IPS-15b (cell line): Measurements from ENCODE around the gene PLCD1.

Experiments
- H3K27me3 ChIP-seq: one replicate; pipeline ENCODE4 v1.6.1; 2013; ENCODE audit warnings: low read length; ENCODE audit not compliant: control insufficient read depth, insufficient read depth
- H3K36me3 ChIP-seq: one replicate; pipeline ENCODE4 v1.6.1; 2013; ENCODE audit warnings: low read length; ENCODE audit not compliant: control insufficient read depth, insufficient read depth
- H3K4me1 ChIP-seq: one replicate; pipeline ENCODE4 v1.6.1; 2013; ENCODE audit warnings: mild to moderate bottlenecking, low read length; ENCODE audit not compliant: control insufficient read depth, insufficient read depth
- H3K4me3 ChIP-seq: one replicate; pipeline ENCODE4 v1.5.1; 2013; ENCODE audit warnings: low read depth, low read length
- H3K9ac ChIP-seq: one replicate; pipeline ENCODE4 v1.6.1; 2013; ENCODE audit warnings: low read depth, mild to moderate bottlenecking, low read length
- H3K9me3 ChIP-seq: one replicate; pipeline ENCODE4 v1.6.1; 2013; ENCODE audit warnings: mild to moderate bottlenecking, low read length; ENCODE audit not compliant: control insufficient read depth, insufficient read depth

The PLCD1 gene

DNA sequence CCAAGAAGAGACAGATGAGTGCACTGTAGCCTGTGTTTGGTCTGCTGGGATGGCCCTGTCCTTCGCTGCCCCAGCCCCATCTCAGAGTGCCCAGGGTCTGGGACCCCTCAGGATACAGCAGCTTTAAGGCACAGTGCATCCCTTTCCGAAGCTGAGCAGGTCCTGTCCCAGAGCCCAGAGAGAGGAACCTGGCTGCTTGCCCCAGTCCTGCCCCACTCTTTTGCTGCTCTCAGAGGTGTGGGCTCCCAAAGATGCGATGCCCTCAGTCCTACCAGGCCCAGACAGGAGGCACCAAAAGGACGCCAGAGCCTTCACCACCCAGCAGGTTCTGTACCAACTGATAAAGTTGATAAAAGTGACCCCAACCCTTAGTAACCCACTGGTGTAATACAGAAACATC, 8.2 kb downstream of the PLCD1 start:
- H3K9ac ChIP-seq, result no peak overlapping the region
- no peak overlapping the region for H3K4me3 ChIP-seq
- H3K9me3 ChIP-seq, result no peaks in the 10 kb centered on the region
- H3K27me3 ChIP-seq, result peaks cover 13% of the 10 kb centered on the region
- peaks cover 3% of the 10 kb centered on the region for H3K4me1 ChIP-seq
- peaks cover 7% of the 10 kb centered on the region for H3K36me3 ChIP-seq

DNA sequence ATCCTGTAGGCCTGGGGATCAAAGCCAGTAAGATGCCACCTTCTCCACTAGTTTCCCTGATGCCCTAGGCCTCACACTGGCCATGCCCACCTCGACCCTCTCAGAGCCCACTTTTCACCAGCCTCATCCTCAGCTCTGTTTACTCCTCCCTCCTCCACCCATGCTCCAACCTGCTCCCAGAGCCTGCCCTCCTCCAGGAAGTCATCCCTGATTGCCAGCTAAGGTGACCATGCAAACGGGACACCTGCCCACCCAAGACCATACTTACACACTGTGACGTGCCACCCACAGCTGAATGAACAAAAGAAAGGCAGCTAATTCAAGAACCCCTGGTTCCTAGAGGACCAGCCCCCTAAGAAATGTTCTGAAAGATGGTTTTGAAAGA, 9.1 kb downstream of the PLCD1 start:
- no peaks in the 10 kb centered on the region for H3K4me1 ChIP-seq
- peaks cover 5% of the 10 kb centered on the region for H3K27me3 ChIP-seq
- peaks cover 9% of the 10 kb centered on the region for H3K36me3 ChIP-seq
- H3K9me3 ChIP-seq, result no peaks in the 10 kb centered on the region
- no peak overlapping the region for H3K4me3 ChIP-seq
- H3K9ac ChIP-seq, result no peak overlapping the region

DNA sequence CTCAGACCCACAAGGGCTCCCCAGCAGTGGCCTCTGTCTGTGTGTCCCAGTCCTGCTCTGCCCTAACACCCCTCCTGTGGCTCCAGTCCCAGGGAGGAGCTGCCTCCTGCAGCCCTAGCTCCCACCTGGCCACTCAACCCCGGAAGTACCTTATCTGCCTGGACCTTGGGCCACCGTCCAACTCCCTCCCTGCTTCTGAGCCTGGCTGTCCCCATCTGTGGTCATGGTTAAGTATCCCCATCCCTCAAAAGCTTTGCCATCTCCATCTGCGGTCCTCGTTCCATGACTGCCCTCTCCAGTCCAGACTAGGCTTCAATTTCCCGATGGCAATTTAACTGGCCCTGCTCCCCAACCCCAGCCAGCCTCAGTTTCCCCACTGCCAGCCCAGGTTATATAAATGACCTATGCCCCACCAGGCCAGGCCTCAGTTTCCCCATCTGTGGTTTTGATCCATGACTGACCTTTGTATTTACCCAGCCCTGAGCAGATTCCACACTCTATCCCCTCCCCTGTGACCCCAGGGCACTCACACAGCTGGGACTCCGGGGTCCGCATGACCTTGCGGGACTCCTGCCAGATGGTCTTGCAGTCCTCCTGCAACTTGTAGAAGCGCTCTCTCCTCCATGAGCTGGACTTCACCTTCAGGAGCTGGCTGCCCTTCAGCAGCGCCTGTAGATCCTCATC, 9.6 kb downstream of the PLCD1 start:
- Histone ChIP-seq H3K4me3 (no peak overlapping the region), H3K4me1 (no peaks in the 10 kb centered on the region), H3K9ac (no peak overlapping the region), H3K36me3 (peaks cover 9% of the 10 kb centered on the region), H3K27me3 (peaks cover 5% of the 10 kb centered on the region), H3K9me3 (no peaks in the 10 kb centered on the region)

DNA sequence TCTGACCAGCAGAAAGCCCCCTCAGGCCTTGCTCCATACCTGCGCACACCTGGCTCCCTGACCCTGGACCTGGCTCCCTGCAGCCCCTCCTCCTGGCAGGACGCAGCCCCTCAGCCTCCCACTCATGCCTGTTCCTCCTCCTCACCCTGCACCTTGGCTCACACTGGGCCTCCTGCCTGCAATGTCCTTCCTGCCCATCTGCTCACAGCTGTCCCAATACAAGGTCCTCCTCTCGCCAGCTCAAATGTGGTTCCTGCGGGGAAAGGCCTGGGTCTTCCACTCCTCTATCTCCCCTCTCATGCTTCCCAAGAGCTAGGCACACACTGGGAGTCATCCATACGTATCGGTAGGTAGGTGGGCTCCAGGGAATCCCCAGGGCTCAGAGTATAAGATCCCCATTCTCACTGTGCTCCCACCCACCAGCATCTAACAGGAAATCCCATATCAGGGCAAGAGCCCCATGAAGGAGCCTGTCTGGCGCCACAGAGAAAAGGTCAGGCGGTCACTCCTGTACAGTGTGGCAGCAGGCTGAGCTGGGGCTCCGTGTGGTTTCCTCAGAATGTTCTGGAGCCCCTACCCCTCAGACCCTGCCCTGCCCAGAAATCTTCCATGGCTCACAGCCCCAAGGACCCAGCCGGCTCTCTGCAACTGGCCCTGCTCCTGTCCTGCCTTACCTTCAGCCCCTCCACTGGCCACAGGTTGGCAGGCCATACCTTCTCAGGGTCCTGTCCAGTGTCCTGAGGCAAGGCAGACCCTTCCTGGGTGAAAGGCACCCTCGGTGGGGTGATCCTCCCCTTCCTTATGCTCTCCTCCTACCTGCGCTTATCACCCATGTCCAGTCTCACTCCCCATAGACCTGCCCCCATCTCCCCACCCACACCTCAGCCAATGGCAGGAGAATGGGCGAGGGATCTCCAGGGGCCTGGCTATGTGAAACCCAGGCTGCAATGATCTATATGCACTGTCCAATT, 10.9 kb downstream of the PLCD1 start:
- Histone ChIP-seq H3K36me3 (peaks cover 9% of the 10 kb centered on the region), H3K9me3 (no peaks in the 10 kb centered on the region), H3K4me1 (no peaks in the 10 kb centered on the region), H3K4me3 (no peak overlapping the region), H3K27me3 (peaks cover 3% of the 10 kb centered on the region), H3K9ac (no peak overlapping the region)

DNA sequence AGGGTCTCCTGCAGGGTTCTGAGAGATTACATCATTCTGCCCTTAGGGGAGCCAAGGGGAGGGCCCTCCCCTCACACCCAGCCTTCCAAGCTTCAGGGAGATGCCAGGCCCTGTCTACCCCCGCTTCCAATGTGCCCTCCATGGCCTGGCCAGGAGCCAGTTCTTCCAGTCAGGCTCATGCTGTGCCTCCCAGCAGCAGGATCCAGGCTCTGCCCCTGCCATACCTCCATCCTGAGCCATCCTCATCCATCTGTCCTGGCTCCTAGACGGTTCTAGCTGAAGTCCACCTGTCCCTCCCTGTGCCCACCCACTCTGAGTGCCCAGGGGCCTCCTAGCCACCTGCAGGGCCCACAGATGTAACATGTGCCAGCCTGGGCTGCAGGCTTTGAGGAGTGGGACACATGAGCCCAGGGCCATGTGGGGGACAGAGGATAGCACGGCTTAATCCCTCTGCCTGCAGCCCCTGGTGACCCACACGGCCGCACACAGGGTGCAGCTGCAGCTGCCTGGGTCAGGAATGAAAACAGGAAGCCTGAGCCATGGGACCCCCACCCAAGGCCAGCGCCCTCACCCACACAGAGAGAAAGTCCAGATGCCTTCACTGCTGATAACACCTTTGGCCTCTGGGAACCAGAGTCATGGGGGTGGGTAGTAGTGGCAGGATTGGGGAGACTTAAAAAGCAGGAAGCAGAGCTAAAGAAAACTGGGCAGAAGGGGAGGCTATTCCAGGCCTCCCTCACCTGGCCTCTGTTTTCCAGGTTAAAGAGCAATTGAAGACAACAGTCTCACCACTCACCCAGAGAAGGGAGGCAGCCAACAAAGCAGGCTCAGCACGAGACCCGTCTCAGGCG, 11.8 kb downstream of the PLCD1 start:
- H3K4me3 ChIP-seq, result no peak overlapping the region
- no peaks in the 10 kb centered on the region for H3K4me1 ChIP-seq
- H3K9ac ChIP-seq, result no peak overlapping the region
- peaks cover 9% of the 10 kb centered on the region for H3K36me3 ChIP-seq
- H3K27me3 ChIP-seq, result no peaks in the 10 kb centered on the region
- no peaks in the 10 kb centered on the region for H3K9me3 ChIP-seq

DNA sequence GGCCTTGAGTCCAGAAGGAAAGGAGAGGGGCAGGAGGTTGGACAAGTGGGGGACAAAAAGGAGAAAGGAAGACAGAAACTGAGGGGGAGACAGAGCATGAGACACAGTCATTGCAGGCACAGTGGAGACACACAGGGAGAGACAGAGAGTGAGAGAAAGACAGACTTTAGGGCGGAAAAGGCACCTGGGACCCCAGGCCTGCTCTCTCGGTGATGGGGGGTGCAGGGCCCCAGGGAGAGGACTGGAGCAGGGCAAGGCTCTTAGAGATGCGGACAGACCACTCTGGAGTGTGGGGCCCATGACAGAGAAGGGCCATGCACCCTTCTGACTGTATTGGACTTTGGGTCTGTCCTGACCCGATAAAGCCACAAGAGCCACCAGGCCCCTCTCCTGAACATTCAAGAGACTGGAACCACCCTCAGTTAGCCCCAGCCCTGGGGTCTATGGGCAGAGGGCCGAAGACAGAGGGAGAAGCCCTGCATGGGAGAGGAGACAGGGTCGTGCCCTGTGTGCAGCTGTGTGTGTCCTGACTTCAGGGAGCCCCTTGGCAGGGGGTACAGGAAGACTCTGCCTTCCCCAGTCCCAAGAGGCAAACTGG, 12.5 kb downstream of the PLCD1 start:
- Histone ChIP-seq H3K4me1 (no peaks in the 10 kb centered on the region), H3K36me3 (peaks cover 9% of the 10 kb centered on the region), H3K9me3 (no peaks in the 10 kb centered on the region), H3K9ac (no peak overlapping the region), H3K27me3 (no peaks in the 10 kb centered on the region), H3K4me3 (no peak overlapping the region)

DNA sequence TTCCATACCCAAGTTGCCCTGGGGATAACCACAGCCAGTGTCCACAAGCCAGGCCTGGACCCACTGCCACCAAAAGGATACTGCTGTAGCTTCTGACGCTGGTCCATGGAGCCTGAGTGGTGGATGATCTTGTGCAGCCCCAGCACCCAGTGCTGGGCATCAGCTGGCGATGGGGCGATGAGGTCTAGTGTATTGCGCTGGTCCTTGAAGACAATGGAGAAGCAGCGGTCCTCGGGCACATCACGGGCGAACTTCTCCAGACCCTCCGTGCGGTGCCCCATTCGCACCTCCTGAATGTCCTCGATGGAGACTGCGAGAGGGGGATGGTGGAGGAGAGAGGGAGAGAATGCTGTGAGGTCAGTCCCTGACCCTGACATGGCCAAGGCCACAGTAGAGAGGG, 13.0 kb downstream of the PLCD1 start:
- Histone ChIP-seq H3K27me3 (no peaks in the 10 kb centered on the region), H3K4me3 (no peak overlapping the region), H3K4me1 (no peaks in the 10 kb centered on the region), H3K36me3 (peaks cover 11% of the 10 kb centered on the region), H3K9ac (no peak overlapping the region), H3K9me3 (no peaks in the 10 kb centered on the region)

DNA sequence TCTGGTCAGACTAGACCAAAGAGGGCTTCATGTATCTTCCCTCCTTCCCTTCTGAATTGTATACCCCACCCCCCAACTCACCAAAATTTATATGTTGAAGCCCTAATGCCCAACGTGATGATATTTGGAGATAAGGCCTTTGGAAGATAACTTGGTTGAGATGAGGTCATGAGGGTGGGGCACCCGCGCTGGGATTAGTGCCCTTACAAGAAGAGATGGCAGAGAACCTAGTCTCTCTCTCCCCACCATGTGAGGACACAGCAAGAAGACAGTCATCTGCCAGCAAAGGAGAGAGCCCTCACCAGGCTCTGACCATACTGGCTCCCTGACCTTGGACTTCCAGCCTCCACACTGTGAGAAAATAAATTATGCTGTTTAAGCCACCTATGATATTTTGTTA, 13.5 kb downstream of the PLCD1 start:
- Histone ChIP-seq H3K36me3 (peaks cover 14% of the 10 kb centered on the region), H3K9ac (no peak overlapping the region), H3K4me1 (no peaks in the 10 kb centered on the region), H3K9me3 (no peaks in the 10 kb centered on the region), H3K27me3 (no peaks in the 10 kb centered on the region), H3K4me3 (no peak overlapping the region)

DNA sequence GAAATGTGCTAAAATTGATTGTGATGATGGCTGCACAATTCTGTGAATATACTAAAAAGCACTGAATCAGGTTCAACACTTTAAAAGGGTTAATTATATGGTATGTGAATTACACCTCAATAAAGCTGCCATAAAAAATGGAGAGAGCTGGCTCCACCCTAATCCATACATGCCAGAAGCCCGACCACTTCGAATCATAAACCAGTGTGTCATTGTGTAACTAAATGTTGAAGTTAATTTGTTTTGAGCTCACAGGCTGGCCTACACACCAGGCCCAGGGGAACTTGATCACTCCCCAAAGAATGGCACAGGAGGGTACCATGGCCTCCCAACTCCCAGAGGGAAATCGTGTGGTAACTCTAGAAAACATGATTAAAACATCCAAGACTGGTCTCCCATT, 14.0 kb downstream of the PLCD1 start:
- no peak overlapping the region for H3K9ac ChIP-seq
- no peaks in the 10 kb centered on the region for H3K4me1 ChIP-seq
- no peaks in the 10 kb centered on the region for H3K27me3 ChIP-seq
- no peaks in the 10 kb centered on the region for H3K9me3 ChIP-seq
- H3K36me3 ChIP-seq, result peaks cover 15% of the 10 kb centered on the region
- H3K4me3 ChIP-seq, result no peak overlapping the region

DNA sequence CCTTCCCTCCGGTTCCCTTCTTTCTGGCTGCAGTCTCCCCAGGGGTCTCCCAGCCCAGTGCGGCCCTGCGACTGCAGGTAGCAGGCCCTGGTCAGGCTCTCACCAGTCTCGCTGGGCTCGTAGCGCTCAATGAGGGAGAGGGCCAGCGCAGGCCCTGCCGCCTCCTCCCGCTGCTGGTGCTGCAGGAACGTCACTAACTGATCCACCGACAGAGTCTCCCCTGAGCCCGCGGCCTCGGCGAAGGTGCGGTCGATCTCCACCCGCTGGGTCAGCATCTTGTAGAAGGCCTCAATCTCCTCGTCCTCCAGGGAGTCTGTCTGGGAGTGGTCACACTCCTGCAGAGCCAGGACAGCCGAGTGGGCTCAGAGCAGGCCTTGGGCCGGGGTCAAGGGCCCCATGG, 18.3 kb downstream of the PLCD1 start:
- Histone ChIP-seq H3K9me3 (no peaks in the 10 kb centered on the region), H3K9ac (no peak overlapping the region), H3K27me3 (no peaks in the 10 kb centered on the region), H3K4me1 (no peaks in the 10 kb centered on the region), H3K4me3 (no peak overlapping the region), H3K36me3 (peaks cover 27% of the 10 kb centered on the region)

DNA sequence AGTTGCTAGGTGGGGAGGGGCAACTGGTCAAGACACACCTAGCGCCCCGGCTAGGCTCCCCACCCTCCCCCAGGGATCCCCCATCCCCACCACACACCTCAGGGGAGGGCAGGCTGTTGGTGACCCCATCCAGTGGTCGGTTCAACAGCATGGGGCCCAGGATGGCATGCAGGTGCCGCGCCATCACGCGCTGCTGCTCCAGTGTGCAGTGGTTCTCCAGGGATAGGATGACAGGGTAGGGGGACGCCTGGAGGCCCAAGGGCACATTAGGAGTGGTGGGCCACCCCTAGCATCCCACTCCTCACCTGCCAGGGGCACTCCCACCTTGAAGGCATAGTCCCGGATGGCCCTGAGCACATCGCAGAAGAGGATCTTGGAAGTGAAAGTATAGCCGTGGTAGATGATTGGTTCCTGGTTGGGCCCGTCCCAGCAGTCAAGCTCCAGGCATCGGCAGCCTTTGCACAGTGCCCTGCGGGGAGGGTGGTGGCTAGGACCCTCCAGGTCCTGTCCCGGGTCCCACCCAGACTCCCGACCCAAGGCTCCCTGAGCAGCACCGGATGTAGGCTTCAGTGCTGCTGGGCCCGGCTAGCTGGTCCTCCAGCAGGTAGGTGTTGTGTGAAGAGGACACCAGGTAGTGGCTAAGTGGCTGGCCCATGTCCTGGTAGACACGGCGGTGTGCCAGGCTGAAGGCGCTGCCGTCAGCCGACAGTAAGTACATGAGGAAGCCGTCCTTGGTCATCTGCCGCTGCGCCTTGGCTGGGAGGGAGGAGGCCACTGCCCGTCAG, 19.4 kb downstream of the PLCD1 start:
- no peaks in the 10 kb centered on the region for H3K4me1 ChIP-seq
- H3K9ac ChIP-seq, result no peak overlapping the region
- no peaks in the 10 kb centered on the region for H3K27me3 ChIP-seq
- peaks cover 25% of the 10 kb centered on the region for H3K36me3 ChIP-seq
- H3K9me3 ChIP-seq, result no peaks in the 10 kb centered on the region
- H3K4me3 ChIP-seq, result no peak overlapping the region
